GM12874 (cell line): ENCODE results near the gene PCBP4.

ENCODE experiments used
- CTCF ChIP-seq: IDR thresholded peaks from 2 replicates; pipeline ENCODE4 v1.5.1; 2011; ENCODE audit warnings: low read depth, mild to moderate bottlenecking, control low read depth, low read length, moderate library complexity; ENCODE audit not compliant: insufficient read depth

Gene PCBP4

GRCh38 chr3:51961602-51962569 is 5.4 kb downstream of the PCBP4 start:
- no peak for TF ChIP-seq CTCF

GRCh38 chr3:51961011-51961410 is 6.2 kb downstream of the PCBP4 start:
- no peak for TF ChIP-seq CTCF

- no peak for TF ChIP-seq CTCF
Observed at GRCh38 chr3:51960386-51960785, 6.9 kb downstream of the PCBP4 start.

GRCh38 chr3:51959651-51960050 is 7.6 kb downstream of the PCBP4 start:
- TF ChIP-seq CTCF, result no peak

GRCh38 chr3:51958603-51959521 is 8.4 kb downstream of the PCBP4 start:
- no peak for TF ChIP-seq CTCF

- no peak for TF ChIP-seq CTCF
Observed at GRCh38 chr3:51957520-51958205, 9.6 kb downstream of the PCBP4 start.
